AG04449 (cell line): ENCODE results near the gene SMIM8.

Experiments
- CTCF ChIA-PET: fragments of 350-600 bp; formaldehyde crosslinking; extraction: SDS; loops from one replicate; lab custom pipeline; 2021; ENCODE audit warnings: antibody characterized with exemption; lab: Yijun Ruan, JAX
- POLR2A ChIA-PET: fragments of 400-600, 350-600 bp; formaldehyde crosslinking; extraction: SDS; loops from one replicate; lab custom pipeline; 2020; ENCODE audit warnings: antibody characterized with exemption, inconsistent platforms; lab: Yijun Ruan, JAX
- DNase-seq: peaks from one replicate; pipeline ENCODE4 v3.0.0-alpha.2; 2010; ENCODE audit warnings: low read depth, low spot score
- H3K4me3 ChIP-seq: 2 replicates; pipeline ENCODE4 v1.5.1; 2011; ENCODE audit warnings: low read depth, mild to moderate bottlenecking, control low read depth, low read length
- CTCF ChIP-seq: IDR thresholded peaks from one replicate; pipeline ENCODE4 v1.5.1; 2011; ENCODE audit warnings: mild to moderate bottlenecking, moderate library complexity, low read length, control low read depth, inconsistent platforms; ENCODE audit not compliant: insufficient read depth; ENCODE audit errors: missing control alignments

Gene SMIM8

DNA sequence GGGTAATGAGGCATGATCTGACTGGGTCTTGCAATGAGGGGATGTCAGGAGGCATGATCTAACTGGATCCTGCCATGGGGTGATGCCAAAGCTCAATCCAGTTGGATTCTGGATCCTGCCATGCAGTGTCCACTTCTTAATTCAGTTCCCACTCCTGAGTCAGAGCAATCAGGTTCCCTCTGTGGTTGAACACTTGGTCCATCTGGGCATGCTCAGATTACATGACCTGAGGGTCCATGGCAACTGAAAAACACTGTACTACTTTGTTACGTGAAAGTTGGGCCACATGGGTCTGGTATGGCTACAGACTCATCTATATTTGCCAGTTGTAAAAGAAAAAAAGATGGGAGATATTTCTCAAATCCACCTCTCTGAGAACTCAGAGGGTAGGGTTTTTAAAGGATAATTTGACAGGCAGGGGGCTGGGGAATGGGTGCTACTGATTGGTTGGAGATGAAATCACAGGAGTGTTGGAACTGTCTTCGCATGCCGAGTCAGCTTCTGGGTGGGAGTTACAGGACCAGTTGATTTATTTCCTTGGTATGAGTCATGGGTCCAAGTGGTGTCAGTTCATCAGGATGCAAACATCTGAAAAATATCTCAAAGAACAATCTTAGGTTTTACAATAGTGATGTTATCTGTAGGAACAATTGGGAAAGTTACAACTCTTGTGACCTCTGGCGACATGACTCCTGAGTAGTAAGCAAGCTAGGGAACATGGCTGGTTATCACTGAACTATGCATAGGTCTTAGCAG lies 43.9 kb downstream of the SMIM8 start:
- no peak overlapping the region for H3K4me3 ChIP-seq
- TF ChIP-seq CTCF = no peak
- ChIA-PET POLR2A (no interaction called here), CTCF (interaction anchor here (0.5 kb wide), 1 partner anchor 27 kb away, joined by 3 read pairs; no protein-coding TSS in a partner anchor)
- no peak for DNase-seq

DNA sequence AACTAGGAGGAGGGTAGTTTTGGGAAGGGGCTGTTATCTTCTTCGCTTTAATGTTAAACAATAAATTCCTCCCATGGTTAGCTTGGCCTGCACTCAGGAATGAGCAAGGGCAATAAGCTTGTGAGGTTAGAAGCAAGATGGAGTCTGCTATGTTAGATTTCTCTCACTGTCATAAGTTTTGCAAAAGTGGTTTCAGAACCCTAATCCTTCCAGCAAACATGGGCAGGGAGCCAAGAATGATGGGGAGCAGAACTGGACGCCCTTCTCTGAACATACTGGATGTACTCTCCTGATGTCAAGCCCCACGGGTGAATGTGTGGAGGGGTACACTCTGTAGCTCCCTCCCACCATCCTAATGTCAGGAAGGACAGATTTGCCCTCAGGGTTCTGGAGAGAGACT lies 44.5 kb downstream of the SMIM8 start:
- POLR2A ChIA-PET = no interaction called here
- H3K4me3 ChIP-seq = no peak overlapping the region
- CTCF ChIA-PET = no interaction called here
- no peak for DNase-seq
- TF ChIP-seq CTCF = no peak

- no peak for DNase-seq
- CTCF ChIA-PET = interaction anchor here (2.2 kb wide), 1 partner anchor 20 kb away, joined by 9 read pairs; no protein-coding TSS in a partner anchor
- H3K4me3 ChIP-seq = no peak overlapping the region
- POLR2A ChIA-PET = no interaction called here
- TF ChIP-seq CTCF = no peak
Observed at GRCh38 chr6:87373377-87373776, 51.0 kb downstream of the SMIM8 start.

- ChIA-PET POLR2A (no interaction called here), CTCF (interaction anchor here (2.2 kb wide), 1 partner anchor 18 kb away, joined by 9 read pairs; no protein-coding TSS in a partner anchor)
- DNase-seq = no peak
- TF ChIP-seq CTCF = no peak
- H3K4me3 ChIP-seq = no peak overlapping the region
Observed at GRCh38 chr6:87375315-87375714, 52.9 kb downstream of the SMIM8 start.

DNA sequence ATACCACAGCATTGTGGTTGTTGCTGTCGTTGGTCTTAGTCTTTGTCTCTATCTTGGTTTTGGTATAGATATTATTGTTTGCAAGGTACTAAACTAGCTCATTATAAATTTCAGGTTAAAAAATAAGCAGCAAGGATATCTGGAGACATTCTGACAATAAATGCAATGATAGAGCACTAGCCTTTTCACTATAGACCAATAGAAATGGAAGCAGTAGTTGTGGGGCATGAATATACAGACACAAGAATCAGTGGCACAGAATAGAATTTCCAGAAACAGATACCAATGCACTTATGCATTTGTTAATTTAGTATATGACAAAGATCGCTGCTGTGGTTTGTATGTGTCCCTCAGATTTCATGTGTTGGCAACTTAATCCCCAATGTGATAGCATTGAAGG lies 54.3 kb downstream of the SMIM8 start:
- no peak for DNase-seq
- no peak overlapping the region for H3K4me3 ChIP-seq
- TF ChIP-seq CTCF = no peak
- ChIA-PET CTCF (interaction anchor here (1.2 kb wide), 1 partner anchor 12 kb away, joined by 4 read pairs; no protein-coding TSS in a partner anchor), POLR2A (no interaction called here)

- POLR2A ChIA-PET = no interaction called here
- H3K4me3 ChIP-seq = no peak overlapping the region
- CTCF ChIA-PET = interaction anchor here (1.3 kb wide), 2 partner anchors 15 to 240 kb away, joined by 3 read pairs; no protein-coding TSS in a partner anchor
- DNase-seq = no peak
- TF ChIP-seq CTCF = no peak
Observed at GRCh38 chr6:87378947-87379346, 56.6 kb downstream of the SMIM8 start.
